HepG2 (cell line): ENCODE data around the gene MBIP. TPM values are rescaled to one million over a fixed set of nuclear protein-coding genes. Genes with fewer than 3 reads are reported as not detected.

Experiments used
- ATF7-NPFF ChIP-seq: sonication (generic); formaldehyde crosslinking; IDR thresholded peaks from 2 replicates; pipeline ENCODE4 v1.8.1; 2023; ENCODE audit warnings: mild to moderate bottlenecking, low read depth, missing genetic modification reagents, moderate library complexity
- BCL6 ChIP-seq: IDR thresholded peaks from 2 replicates; pipeline ENCODE4 v1.6.1; 2016; ENCODE audit warnings: missing genetic modification reagents, missing compliant biosample characterization
- CCAR2 ChIP-seq: fragments of 200-400 bp; formaldehyde crosslinking; optimal IDR thresholded peaks from 2 replicates; pipeline ENCODE3; 2018; ENCODE audit warnings: low read depth, mild to moderate bottlenecking, low read length, moderate library complexity
- CSRNP1 ChIP-seq: sonication (generic); formaldehyde crosslinking; IDR thresholded peaks from 2 replicates; pipeline ENCODE4 v1.8.1; 2023; ENCODE audit warnings: mild to moderate bottlenecking, missing genetic modification reagents
- DNMT3B ChIP-seq: conservative IDR thresholded peaks from 2 replicates; pipeline ENCODE4 v1.6.1; 2016; ENCODE audit warnings: missing biosample characterization, control low read depth
- FOSL1 ChIP-seq: sonication (generic); formaldehyde crosslinking; IDR thresholded peaks from 2 replicates; pipeline ENCODE4 v1.9.0; 2021; ENCODE audit warnings: missing genetic modification reagents, borderline replicate concordance
- GZF1 ChIP-seq: sonication (generic); formaldehyde crosslinking; IDR thresholded peaks from 2 replicates; pipeline ENCODE4 v1.5.1; 2020; ENCODE audit warnings: mild to moderate bottlenecking, missing genetic modification reagents
- HCFC1 ChIP-seq: fragments of 150-350 bp; IDR thresholded peaks from 2 replicates; pipeline ENCODE4 v1.6.1; 2014; ENCODE audit warnings: low read depth, low read length
- MEIS2 ChIP-seq: sonication (generic); formaldehyde crosslinking; IDR thresholded peaks from 2 replicates; pipeline ENCODE4 v1.9.0; 2021; ENCODE audit warnings: mild to moderate bottlenecking, missing genetic modification reagents
- NFATC3 ChIP-seq: sonication (generic); formaldehyde crosslinking; IDR thresholded peaks from 2 replicates; pipeline ENCODE4 v1.5.1; 2020; ENCODE audit warnings: mild to moderate bottlenecking, missing genetic modification reagents
- ONECUT2 ChIP-seq: sonication (generic); formaldehyde crosslinking; IDR thresholded peaks from 2 replicates; pipeline ENCODE4 v1.4.0; 2020; ENCODE audit warnings: missing genetic modification reagents
- PRMT3 ChIP-seq: sonication (generic); formaldehyde crosslinking; IDR thresholded peaks from 2 replicates; pipeline ENCODE4 v1.8.1; 2022; ENCODE audit warnings: low read depth, mild to moderate bottlenecking, moderate library complexity, missing genetic modification reagents, borderline replicate concordance
- SKIL ChIP-seq: sonication (generic); formaldehyde crosslinking; IDR thresholded peaks from 2 replicates; pipeline ENCODE4 v1.8.0; 2022; ENCODE audit warnings: missing genetic modification reagents, mild to moderate bottlenecking, moderate library complexity, borderline replicate concordance
- ZBTB42 ChIP-seq: sonication (generic); formaldehyde crosslinking; IDR thresholded peaks from 2 replicates; pipeline ENCODE4 v1.5.0; 2020; ENCODE audit warnings: mild to moderate bottlenecking, missing genetic modification reagents
- ZBTB46 ChIP-seq: sonication (generic); formaldehyde crosslinking; IDR thresholded peaks from 2 replicates; pipeline ENCODE4 v1.4.0; 2020; ENCODE audit warnings: mild to moderate bottlenecking, missing genetic modification reagents, borderline replicate concordance
- ZNF101 ChIP-seq: sonication (generic); formaldehyde crosslinking; IDR thresholded peaks from 2 replicates; pipeline ENCODE4 v1.4.0; 2020; ENCODE audit warnings: mild to moderate bottlenecking, low read depth, missing genetic modification reagents, borderline replicate concordance
- ZNF337 ChIP-seq: sonication (generic); formaldehyde crosslinking; IDR thresholded peaks from 2 replicates; pipeline ENCODE4 v1.5.1; 2020; ENCODE audit warnings: missing genetic modification reagents, low read depth, mild to moderate bottlenecking, borderline replicate concordance
- ZNF44 ChIP-seq: sonication (generic); formaldehyde crosslinking; IDR thresholded peaks from 2 replicates; pipeline ENCODE4 v1.5.1; 2020; ENCODE audit warnings: mild to moderate bottlenecking, missing genetic modification reagents
- ZNF598 ChIP-seq: sonication (generic); formaldehyde crosslinking; IDR thresholded peaks from 2 replicates; pipeline ENCODE4 v1.5.1; 2020; ENCODE audit warnings: mild to moderate bottlenecking, missing genetic modification reagents, borderline replicate concordance
- ZNF652 ChIP-seq: IDR thresholded peaks from 2 replicates; pipeline ENCODE4 v1.6.1; 2016; ENCODE audit warnings: low read depth, borderline replicate concordance
- ZNF737 ChIP-seq: sonication (generic); formaldehyde crosslinking; IDR thresholded peaks from 2 replicates; pipeline ENCODE4 v1.5.0; 2020; ENCODE audit warnings: missing genetic modification reagents, mild to moderate bottlenecking, borderline replicate concordance
- ZNF839 ChIP-seq: sonication (generic); formaldehyde crosslinking; IDR thresholded peaks from 2 replicates; pipeline ENCODE4 v1.4.0; 2020; ENCODE audit warnings: missing genetic modification reagents, mild to moderate bottlenecking, borderline replicate concordance
- polyA plus RNA-seq, 8 experiments: library from polyadenylated mRNA; depleted of rRNA in 3 of 8; stranded (reverse) in 7 of 8; unstranded in 1 of 8; fragments of >200 nt; fragmentation: Illumina TruSeq in 4 of 8; extraction: Trizol in 4 of 8; gene quantifications; 2 replicates each; pipeline versions ENCODE4 v1.2.1 to v1.2.3, GENCODE V29; 2011 to 2016; ENCODE audit warnings: low read depth in 4 of 8, missing spikeins in 1 of 8, mixed read lengths in 1 of 8; ENCODE audit not compliant: insufficient read depth in 1 of 8
- total RNA-seq, 5 experiments: library from RNA; depleted of rRNA; stranded (reverse); fragments of >200 nt; fragmentation: Illumina TruSeq; extraction: Trizol; gene quantifications; 2 replicates each; pipeline ENCODE4 v1.2.3, GENCODE V29; 2016; ENCODE audit warnings: low read depth in 1 of 5
- TF ChIP-seq, protein P1 (sequence below): sonication (generic); formaldehyde crosslinking; IDR thresholded peaks from 2 replicates; pipeline ENCODE4 v1.8.1; 2022; ENCODE audit warnings: mild to moderate bottlenecking, missing genetic modification reagents

The MBIP gene
- total and polyA plus RNA-seq, 2 of the 13 experiments (the other 11 are each of a cell fraction or from before 2014, with no cell fraction given): 48.1 to 48.6 TPM

DNA sequence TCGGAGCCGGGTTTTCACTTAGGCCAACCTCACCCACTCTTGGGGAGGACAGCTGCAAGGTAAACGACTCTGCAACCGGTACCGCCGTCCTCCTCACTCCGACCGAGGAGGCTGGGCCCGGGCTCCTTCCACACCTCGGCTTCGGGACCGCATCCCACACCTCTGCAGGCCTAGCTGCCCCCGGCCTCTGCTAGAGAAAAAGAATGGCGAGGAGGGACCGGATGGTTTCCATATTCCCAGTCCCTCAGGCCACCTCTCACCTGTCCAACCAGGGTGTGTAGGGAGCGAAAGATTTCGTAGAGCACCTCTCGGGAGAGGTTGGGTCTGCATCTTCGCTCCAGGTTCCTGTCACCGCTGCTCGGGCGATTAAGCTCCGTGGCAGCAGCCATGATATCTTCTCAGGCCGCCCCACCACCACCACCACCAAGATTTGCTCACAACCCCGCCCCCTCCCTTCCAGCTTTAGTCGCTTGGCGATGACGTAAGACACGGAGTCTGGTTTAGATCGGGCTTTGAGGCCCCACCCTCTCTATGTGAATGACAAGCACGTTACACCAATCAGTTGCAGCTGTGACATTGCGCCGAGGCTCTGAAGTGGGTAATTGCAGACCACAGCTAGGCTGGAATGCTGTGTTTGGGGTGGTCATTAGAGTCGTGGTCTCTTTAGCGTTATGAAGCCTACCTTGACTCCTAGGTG is at the start of gene MBIP (continued):
- no peak for TF ChIP-seq ZBTB46 (CRISPR knock-in tag)
- TF ChIP-seq SKIL (CRISPR knock-in tag): peak; percentile 64; the same call in 1 of the 2 replicates
- peak; percentile 88; the same call in 1 of the 2 replicates for TF ChIP-seq ZNF598 (CRISPR knock-in tag)
- TF ChIP-seq ATF7-NPFF (CRISPR knock-in tag): peak; percentile 88
- no peak for TF ChIP-seq ONECUT2 (CRISPR knock-in tag)
- TF ChIP-seq GZF1 (CRISPR knock-in tag): 0 out of 2 replicates have a peak, but pooled peaks have one; percentile 87
- TF ChIP-seq CSRNP1 (CRISPR knock-in tag): peak; percentile 75
- no peak for TF ChIP-seq CCAR2
- peak; percentile 74 for TF ChIP-seq HCFC1
- TF ChIP-seq BCL6 (CRISPR knock-in tag): peak; percentile 43
- no peak; the same call in 1 of the 2 replicates for TF ChIP-seq ZNF101 (CRISPR knock-in tag)
- no peak for TF ChIP-seq ZNF737 (CRISPR knock-in tag)
- TF ChIP-seq, protein P1, sequence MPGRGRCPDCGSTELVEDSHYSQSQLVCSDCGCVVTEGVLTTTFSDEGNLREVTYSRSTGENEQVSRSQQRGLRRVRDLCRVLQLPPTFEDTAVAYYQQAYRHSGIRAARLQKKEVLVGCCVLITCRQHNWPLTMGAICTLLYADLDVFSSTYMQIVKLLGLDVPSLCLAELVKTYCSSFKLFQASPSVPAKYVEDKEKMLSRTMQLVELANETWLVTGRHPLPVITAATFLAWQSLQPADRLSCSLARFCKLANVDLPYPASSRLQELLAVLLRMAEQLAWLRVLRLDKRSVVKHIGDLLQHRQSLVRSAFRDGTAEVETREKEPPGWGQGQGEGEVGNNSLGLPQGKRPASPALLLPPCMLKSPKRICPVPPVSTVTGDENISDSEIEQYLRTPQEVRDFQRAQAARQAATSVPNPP (CRISPR knock-in tag): peak; percentile 62; the same call in 1 of the 2 replicates
- TF ChIP-seq ZNF652: 0 out of 2 replicates have a peak, but pooled peaks have one; percentile 17
- TF ChIP-seq FOSL1: no peak
- TF ChIP-seq ZNF839 (CRISPR knock-in tag): no peak; the same call in 1 of the 2 replicates
- TF ChIP-seq DNMT3B: peak; percentile 71
- peak; percentile 75; the same call in 1 of the 2 replicates for TF ChIP-seq ZNF337
- peak; percentile 11; the same call in 1 of the 2 replicates for TF ChIP-seq ZBTB42 (CRISPR knock-in tag)
- TF ChIP-seq PRMT3 (CRISPR knock-in tag): 0 out of 2 replicates have a peak, but pooled peaks have one; percentile 4
- TF ChIP-seq MEIS2 (CRISPR knock-in tag): peak; percentile 17; the same call in 1 of the 2 replicates
- TF ChIP-seq ZNF44 (CRISPR knock-in tag): no peak
- 0 out of 2 replicates have a peak, but pooled peaks have one; percentile 88 for TF ChIP-seq NFATC3 (CRISPR knock-in tag)
